ENCODE data around the gene CCDC159.
A peak's percentile ranks its signal among the peaks of the same experiment; 100 is the strongest.

The CCDC159 gene

DNA sequence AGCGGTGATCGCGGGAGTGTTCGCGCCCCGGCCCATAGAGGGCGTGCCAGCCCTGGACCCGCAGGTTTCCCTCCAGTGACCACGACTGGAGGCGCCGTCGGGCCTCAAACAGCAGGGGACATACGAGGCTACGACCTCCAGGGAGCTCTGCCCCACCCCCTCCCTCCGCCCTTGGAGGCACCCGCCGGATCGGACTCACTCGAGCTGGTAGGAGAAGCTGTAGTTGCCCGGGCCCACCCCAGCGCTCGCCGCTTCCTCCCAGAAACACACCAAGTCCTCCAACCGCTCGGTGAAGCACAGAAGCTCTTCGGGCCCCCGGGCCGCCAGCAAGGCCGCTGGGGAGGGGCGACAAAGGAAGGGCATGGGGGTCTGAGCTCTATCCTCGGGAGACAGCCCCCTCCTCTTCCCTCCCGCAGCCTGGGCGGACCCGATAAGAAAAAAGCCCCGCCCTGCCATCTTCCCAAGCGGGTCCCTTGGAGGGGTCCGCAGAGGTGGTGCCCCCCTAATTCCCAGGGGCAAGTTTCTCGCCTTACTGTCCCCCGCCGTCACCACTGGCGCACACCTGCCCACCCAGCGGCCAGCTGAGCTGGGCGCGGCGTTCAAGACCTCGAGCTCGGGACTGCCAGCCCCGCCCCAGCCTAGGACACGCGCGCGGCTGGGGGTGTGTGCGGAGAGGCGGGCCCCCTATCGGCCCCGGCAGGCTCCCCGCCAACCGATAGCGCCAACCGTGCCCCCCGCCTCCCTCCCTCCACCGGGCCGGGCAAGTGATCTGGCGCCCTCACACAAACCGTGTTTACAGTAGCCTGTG lies 36.8 kb downstream of the CCDC159 start:
- Mint-ChIP-seq H3K9me3 (no peaks in the 10 kb centered on the region), H3K4me1 (peaks cover 6% of the 10 kb centered on the region), H3K27me3 (ENCODE audit: low read depth) (peaks cover 36% of the 10 kb centered on the region), H3K36me3 (ENCODE audit: low read depth) (no peaks in the 10 kb centered on the region), H3K4me3 (peak overlapping the region; percentile 65 to 73 (median 69)), H3K27ac (no peak overlapping the region)
- TF ChIP-seq, protein P1, sequence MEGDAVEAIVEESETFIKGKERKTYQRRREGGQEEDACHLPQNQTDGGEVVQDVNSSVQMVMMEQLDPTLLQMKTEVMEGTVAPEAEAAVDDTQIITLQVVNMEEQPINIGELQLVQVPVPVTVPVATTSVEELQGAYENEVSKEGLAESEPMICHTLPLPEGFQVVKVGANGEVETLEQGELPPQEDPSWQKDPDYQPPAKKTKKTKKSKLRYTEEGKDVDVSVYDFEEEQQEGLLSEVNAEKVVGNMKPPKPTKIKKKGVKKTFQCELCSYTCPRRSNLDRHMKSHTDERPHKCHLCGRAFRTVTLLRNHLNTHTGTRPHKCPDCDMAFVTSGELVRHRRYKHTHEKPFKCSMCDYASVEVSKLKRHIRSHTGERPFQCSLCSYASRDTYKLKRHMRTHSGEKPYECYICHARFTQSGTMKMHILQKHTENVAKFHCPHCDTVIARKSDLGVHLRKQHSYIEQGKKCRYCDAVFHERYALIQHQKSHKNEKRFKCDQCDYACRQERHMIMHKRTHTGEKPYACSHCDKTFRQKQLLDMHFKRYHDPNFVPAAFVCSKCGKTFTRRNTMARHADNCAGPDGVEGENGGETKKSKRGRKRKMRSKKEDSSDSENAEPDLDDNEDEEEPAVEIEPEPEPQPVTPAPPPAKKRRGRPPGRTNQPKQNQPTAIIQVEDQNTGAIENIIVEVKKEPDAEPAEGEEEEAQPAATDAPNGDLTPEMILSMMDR (IDR thresholded peaks at IDR 0.05; ENCODE audit: unreplicated experiment in 3 of 3), result peak; percentile 12 to 66 (median 61)

DNA sequence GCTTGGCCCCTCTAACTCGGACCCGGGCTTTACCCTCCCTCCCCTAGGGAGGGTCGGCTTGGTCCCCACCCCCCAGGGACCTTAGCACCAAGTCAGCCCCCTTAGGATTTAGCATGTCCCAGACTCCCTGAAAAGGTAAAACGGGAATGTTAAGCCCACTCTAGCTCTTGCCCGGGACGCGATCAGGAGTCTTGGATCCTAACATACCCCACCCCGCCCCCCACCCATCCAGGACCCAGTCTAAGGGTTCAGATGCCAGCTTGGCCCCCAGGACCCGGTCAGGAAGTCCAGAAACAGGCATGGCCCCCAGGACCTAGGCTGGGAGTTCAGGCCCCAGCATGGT lies 37.4 kb downstream of the CCDC159 start:
- H3K36me3 Mint-ChIP-seq (ENCODE audit: low read depth), result no peaks in the 10 kb centered on the region
- no peaks in the 10 kb centered on the region for H3K9me3 Mint-ChIP-seq
- TF ChIP-seq, protein P1 (IDR thresholded peaks at IDR 0.05; ENCODE audit: unreplicated experiment in 3 of 3), result no peak
- no peak overlapping the region for H3K27ac Mint-ChIP-seq
- H3K4me1 Mint-ChIP-seq, result peaks cover 6% of the 10 kb centered on the region
- H3K4me3 Mint-ChIP-seq, result peak overlapping the region; percentile 54 to 73 (median 54)
- peaks cover 36% of the 10 kb centered on the region for H3K27me3 Mint-ChIP-seq (ENCODE audit: low read depth)

DNA sequence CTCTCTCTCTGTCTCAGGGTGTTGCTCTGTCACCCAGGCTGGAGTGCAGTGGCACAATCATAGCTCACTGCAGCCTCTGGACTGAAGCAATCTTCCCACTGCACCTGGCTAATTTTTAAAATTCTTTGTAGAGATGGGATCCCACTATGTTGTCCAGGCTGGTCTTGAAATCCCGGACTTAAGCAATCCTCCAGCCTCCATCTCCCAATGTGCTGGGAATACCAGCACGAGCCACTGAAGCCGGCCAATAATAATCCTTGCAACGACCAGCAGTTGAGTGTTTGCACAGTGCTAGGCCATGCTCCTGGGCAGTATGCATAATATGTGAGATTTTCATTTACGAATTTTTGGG lies 38.4 kb downstream of the CCDC159 start:
- peaks cover 6% of the 10 kb centered on the region for H3K4me1 Mint-ChIP-seq

DNA sequence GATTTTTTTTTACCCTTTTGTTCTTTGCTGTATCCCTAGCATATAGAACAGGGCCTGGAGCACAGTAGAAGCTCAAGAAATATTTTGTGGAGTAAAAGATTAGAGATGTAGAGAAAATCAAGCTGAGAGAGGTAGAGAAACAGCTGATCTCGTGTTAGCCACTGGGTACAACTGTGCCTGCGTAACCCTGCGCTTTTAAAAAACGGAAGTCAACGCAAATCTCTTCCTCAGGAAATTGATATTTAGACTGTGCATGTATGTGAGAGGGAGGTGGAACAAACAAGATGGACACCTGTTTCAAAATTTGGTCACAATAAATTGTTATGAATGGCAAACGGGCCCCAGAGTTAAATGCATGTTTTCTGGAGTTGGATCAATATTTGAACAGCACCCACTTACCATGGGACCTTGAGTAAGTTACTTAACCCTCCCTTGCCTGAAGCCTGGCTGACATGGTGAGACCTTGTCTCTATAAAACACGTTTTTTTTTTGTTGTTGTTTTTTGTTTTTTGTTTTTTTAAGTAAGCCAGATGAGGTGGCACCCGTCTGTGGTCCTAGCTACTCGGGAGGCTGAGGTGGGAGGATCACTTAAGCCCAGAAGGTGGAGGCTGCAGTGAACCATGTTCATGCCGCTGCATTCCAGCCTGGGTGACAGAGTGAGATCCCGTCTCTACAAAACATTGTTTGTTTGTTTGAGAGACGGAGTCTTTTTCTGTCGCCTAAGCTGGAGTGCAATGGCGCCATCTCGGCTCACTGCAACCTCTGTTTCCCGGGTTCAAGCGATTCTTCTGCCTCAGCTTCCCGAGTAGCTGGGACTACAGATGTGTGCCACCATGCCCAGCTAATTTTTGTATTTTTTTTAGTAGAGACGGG lies 41.1 kb downstream of the CCDC159 start:
- H3K27me3 Mint-ChIP-seq (ENCODE audit: low read depth), result peaks cover 21% of the 10 kb centered on the region
- TF ChIP-seq, protein P1 (IDR thresholded peaks at IDR 0.05; ENCODE audit: unreplicated experiment in 3 of 3), result no peak
- H3K4me1 Mint-ChIP-seq, result no peaks in the 10 kb centered on the region
- H3K9me3 Mint-ChIP-seq, result peaks cover 2% of the 10 kb centered on the region
- H3K4me3 Mint-ChIP-seq, result no peak overlapping the region
- H3K27ac Mint-ChIP-seq, result no peak overlapping the region
- no peaks in the 10 kb centered on the region for H3K36me3 Mint-ChIP-seq (ENCODE audit: low read depth)

More for the DNA sequence above, 38.4 kb downstream of the CCDC159 start:
- no peaks in the 10 kb centered on the region for H3K36me3 Mint-ChIP-seq (ENCODE audit: low read depth)
- no peaks in the 10 kb centered on the region for H3K9me3 Mint-ChIP-seq
- H3K27me3 Mint-ChIP-seq (ENCODE audit: low read depth), result peaks cover 36% of the 10 kb centered on the region
- TF ChIP-seq, protein P1 (IDR thresholded peaks at IDR 0.05; ENCODE audit: unreplicated experiment in 3 of 3), result no peak
- peak overlapping the region in 1 of 3 experiments; percentile 31 for H3K27ac Mint-ChIP-seq
- peak overlapping the region; percentile 64 to 65 (median 64) for H3K4me3 Mint-ChIP-seq

DNA sequence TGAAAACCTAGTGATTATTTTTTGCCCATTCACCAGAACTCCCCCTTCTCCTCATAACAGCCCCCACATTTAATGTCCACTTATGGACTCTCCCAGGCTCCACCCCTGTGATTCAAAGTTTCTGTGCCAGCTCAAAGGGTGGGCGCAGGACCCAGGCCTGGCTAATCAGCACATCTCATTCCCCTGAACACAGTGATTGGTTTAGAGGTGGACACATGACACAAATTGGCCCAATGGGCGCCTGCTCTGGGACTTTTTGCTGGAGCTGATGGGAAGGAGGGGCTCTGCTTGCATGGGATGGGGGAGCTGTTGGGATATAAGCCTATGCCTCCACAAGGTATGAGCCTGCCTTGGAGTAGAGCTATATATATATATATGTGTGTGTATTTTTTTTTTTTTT lies 44.0 kb downstream of the CCDC159 start:
- H3K9me3 Mint-ChIP-seq, result peaks cover 2% of the 10 kb centered on the region
- H3K4me3 Mint-ChIP-seq, result no peak overlapping the region

More for the DNA sequence above, 44.0 kb downstream of the CCDC159 start:
- H3K27me3 Mint-ChIP-seq (ENCODE audit: low read depth), result no peaks in the 10 kb centered on the region
- no peaks in the 10 kb centered on the region for H3K36me3 Mint-ChIP-seq (ENCODE audit: low read depth)
- no peak overlapping the region for H3K27ac Mint-ChIP-seq
- H3K4me1 Mint-ChIP-seq, result no peaks in the 10 kb centered on the region
- TF ChIP-seq, protein P1 (IDR thresholded peaks at IDR 0.05; ENCODE audit: unreplicated experiment in 3 of 3), result no peak
